Measurements from ENCODE around the gene SERP2. TPM values are rescaled to one million over a fixed set of nuclear protein-coding genes. Genes with fewer than 3 reads are reported as not detected.

SERP2 gene
- total RNA-seq, 1 experiment from 2014 or later = 4.9 TPM

- DNase-seq (ENCODE audit: low read depth) = no peak
These were observed 14.9 kb downstream of the SERP2 start for GRCh38 chr13:44388427-44389059.

GRCh38 chr13:44389060-44389666 is 15.5 kb downstream of the SERP2 start:
- DNase-seq (ENCODE audit: low read depth) = no peak

GRCh38 chr13:44389876-44390275 is 16.3 kb downstream of the SERP2 start:
- no peak for DNase-seq (ENCODE audit: low read depth)

DNA sequence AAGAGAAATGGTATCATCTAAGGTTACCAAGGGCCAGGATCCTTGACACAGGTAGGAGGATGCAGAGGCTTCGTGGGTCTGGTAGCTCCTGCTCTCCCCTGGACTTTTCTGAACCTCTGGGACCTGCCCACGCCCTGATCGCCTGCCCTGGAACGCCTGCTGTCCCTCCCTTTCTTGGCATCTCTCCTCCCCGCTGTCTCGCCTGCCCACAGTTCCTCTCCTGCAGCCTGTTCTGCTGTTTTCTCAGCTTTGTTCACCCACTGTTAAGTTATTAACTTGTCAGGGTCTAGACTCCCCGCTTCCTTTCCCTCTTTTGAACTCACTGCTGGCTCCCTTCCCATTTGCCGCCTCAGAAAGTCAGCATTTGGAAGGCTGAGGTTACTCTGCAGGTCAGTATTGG is 19.8 kb downstream of the SERP2 start:
- no peak for DNase-seq (ENCODE audit: low read depth)

DNA sequence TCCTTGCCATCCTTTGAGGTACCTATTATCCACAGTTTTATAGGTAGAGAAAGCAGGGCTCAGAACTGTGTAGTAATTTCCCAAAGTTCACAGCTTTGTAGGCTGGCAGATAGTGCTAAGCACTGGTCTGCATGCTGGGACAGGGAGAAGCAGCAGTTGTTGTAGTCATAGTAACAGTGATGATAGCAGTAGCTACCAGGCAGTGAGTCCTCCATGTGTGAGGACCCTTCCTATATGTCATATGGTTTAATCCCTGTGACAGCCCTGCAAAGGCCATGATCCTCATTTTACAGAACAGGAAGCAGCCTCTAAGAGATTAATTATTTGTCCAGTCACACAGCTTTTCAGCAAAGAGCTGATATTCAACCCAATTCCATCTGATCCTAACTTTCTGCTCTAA is 21.0 kb downstream of the SERP2 start:
- no peak for DNase-seq (ENCODE audit: low read depth)

GRCh38 chr13:44395976-44396694 is 22.5 kb downstream of the SERP2 start:
- peak; percentile 21 for DNase-seq (ENCODE audit: low read depth)

DNA sequence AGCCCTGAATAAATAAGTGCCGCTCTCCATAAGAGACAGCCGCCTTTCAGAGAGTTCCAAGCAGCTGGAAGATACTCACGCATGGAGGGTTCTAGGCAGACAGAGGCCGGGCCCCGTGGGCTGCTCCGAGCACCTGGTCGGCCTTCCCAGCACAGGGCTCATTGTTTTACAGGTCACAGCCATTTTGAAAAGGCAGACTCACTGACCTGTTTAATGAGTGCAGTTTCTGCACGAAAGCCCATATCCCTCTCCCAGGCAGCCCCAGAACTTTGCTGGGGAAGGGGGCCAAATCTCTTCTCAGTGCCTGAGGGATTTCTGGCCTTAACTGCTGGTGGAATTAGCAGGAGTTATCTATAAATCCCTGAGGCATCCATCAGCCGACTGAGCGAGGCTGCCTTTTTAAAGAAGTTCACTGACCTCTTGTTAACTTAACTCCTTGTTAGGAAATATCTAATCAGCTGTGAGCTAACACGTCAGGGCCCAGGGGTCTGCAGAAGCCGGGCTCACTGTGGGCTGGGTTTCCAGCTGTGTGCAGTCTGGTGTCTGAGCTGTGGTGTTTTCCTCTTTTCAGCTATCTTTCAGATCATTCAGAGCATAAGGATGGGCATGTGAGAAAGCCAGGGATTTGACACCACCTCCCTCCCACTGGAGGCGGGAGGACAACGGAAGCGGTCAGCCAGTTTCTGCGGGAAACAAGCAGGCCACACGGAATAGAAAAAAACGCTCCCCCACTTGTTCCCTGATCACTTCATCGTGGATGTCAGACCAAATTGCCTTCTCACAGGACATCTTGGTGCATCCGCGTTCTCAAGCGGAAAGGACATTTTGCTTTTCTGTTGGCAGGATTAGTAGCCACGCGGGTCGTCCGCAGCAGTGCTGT is 23.3 kb downstream of the SERP2 start:
- DNase-seq (ENCODE audit: low read depth) = peak; percentile 57

DNA sequence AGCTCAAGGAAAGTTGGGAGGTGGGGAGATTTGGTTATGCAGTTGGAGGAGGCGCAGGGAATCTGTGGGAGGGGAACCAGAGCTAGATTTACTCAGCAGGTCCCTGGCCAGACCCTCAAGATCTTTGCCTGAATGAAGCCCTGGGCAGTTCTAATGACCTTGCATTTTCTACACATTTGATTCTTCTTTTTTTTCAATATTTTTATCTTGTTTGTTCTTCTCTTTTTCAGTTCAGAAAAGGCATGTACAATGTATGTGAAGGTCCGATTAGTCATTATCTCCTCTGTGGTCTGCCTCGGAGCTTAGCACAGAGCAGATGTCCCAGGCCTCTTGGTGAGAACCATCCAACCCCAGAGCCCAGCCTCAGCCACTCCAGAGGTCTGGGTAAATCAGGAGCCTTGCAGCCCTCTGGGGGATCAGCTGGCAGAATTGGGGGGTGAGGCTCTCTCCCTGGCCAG is 24.2 kb downstream of the SERP2 start:
- DNase-seq (ENCODE audit: low read depth) = peak; percentile 74

GRCh38 chr13:44398606-44399005 is 25.0 kb downstream of the SERP2 start:
- no peak for DNase-seq (ENCODE audit: low read depth)

GRCh38 chr13:44399074-44399473 is 25.4 kb downstream of the SERP2 start:
- DNase-seq (ENCODE audit: low read depth) = no peak

GRCh38 chr13:44400736-44401135 is 27.1 kb downstream of the SERP2 start:
- DNase-seq (ENCODE audit: low read depth) = no peak

DNA sequence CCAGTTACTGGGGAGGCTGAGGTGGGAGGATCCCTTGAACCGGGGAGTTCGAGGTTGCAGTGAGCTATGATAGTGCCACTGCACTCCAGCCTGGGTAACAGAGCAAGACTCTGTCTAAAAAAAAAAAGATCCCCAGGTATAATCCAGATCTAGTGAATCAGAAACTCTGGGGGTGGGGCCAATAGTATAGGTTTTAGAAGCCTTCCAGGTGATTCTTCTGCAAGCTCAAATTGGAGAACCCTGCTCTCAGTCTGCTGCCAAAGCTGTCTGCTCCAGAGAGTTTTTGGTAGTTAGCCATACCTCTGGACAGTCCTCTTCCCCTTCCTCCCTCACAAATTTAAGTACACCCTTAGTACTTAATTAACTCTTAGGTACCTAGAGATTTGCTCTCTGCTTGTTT is 28.0 kb downstream of the SERP2 start:
- DNase-seq (ENCODE audit: low read depth) = no peak

GRCh38 chr13:44402899-44403445 is 29.3 kb downstream of the SERP2 start:
- no peak for DNase-seq (ENCODE audit: low read depth)

DNA sequence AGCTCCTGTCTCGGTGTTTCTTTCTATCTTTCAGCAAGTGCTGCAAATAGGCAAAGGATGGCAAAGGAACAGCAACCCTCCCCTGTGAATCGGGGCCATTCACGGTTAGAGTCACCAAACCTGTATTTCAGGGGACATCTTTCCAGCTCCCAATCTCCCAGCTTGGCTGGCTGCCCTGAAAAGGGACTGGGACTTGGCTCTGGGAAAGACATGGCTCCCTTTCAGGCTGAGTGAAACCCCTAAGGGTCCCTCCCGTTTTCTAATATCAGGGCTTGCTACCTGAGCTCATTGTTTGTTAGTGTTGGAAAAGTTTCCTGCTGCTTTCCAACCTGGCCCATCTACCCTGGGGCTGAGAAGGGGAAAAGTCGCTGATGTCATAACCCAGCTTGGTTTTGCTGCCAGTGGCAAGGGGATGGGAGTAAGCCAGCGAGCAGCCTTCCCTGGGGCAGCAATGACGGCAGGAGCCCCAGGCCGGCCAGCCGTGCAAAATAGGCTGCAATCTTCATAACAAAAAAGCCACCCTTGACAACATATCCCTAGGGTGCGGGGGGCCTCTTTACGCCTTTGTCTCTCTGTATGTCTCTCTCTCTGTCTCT is 29.9 kb downstream of the SERP2 start:
- no peak for DNase-seq (ENCODE audit: low read depth)

- DNase-seq (ENCODE audit: low read depth) = no peak
These were observed 30.9 kb downstream of the SERP2 start for GRCh38 chr13:44404261-44405132.

DNA sequence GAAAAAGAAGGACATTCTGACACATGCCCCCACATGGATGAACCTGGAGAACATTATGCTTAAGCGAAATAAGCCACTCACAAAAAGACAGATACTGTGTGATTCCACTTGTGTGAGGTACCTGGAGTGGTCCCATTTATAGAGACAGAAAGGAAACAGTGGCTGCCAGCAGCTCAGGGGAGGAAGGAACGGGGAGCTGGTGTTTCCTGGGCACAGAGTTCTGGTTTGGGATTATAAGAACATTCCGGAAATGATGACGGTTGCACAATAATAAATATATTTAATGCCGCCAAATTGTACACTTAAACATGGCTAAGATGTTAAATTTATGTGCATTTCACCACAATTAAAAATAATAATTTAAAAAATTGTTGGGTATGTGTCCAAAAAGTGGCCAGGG is 33.0 kb downstream of the SERP2 start:
- DNase-seq (ENCODE audit: low read depth) = no peak

DNA sequence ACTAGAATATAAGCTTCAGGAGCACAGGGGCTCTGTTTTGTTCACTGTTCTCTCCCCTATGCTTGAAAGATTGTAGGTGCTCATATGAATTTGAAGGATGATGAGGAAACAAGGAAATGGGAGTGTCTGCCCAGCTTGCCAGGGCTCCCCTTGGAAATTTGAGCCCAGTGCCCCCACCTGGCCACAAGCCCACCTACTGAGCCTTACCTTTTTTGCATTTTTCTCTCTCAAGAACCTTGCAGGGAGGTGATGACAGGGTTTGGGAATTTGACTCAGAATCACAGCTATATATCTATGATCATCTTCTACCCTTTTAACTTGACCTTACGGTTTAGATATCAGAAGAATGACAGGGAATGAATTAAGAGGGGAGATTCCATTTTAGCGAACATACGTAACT is 33.8 kb downstream of the SERP2 start:
- no peak for DNase-seq (ENCODE audit: low read depth)

DNA sequence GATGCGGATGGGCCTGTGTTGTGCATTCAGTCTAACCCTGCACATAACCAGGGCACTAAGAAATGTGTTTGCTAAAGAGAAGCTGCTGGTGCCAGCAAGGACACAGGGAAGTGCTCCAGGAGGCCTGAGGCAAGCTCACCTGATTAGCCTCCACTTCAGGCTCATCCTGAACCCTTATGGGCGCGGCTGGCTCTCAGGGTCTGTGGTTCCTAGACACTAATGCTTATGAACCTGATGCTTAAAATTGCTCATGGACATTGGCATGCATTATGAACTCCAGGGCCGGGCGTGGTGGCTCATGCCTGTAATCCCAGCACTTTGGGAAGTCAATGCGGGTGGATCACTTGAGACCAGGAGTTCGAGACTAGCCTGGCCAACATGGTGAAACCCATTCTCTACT is 34.3 kb downstream of the SERP2 start:
- no peak for DNase-seq (ENCODE audit: low read depth)

DNA sequence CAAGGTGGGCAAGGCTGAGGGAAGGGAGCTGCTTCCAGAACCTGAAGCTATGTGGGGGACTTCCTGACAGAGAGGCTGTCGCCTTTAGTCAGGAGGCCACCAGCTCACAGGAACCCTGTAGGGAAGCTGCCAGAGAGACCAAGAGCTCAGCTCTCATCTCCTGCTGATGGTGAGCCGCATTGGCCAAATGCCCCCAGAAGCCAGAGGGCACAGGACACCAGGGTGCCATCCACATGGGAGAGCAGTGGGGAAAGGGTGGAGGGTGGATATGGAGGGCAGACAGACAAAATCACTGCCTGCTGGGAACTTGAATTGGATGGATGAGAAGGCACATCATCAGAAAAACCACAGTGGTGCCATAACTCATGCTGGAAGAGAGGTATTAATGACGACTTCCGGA is 36.0 kb downstream of the SERP2 start:
- no peak for DNase-seq (ENCODE audit: low read depth)

GRCh38 chr13:44410328-44410859 is 36.8 kb downstream of the SERP2 start:
- no peak for DNase-seq (ENCODE audit: low read depth)
